Measurements from ENCODE around the gene IFNE.

The IFNE gene

DNA sequence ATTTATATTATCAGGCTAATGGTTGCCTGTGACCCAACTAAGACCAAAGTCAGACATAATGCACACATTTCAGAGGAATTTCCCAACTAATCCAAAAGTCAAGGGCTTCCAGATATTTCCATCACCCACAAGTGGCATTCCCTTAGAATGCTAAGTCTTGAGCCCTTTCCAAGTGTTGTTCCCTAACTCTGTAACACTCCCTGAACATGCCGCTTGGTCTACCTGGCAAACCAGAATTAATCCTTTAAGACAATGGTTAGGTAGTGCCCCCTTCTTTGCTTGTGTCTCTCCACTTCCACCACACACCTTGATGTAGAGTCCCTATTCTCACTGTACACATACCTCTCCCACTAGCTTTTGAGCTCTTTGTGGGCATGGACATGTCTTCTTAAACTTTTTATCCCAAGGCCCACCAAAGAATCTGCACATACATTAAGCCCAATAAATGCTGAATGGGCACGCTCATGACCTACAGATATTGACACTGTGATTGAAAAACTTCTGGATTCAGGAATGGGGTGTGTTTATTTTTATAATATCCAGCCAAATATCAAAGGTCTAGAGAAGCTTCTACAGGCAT lies 37.8 kb upstream of the IFNE start:
- no peaks in the 10 kb centered on the region for H3K36me3 ChIP-seq (ENCODE audit: control insufficient read depth, insufficient read depth, low read length)
- no peaks in the 10 kb centered on the region for H3K27me3 ChIP-seq (ENCODE audit: control insufficient read depth, insufficient read depth, low read length)
- H3K4me1 ChIP-seq (ENCODE audit: control insufficient read depth, insufficient read depth, low read length), result no peaks in the 10 kb centered on the region
- DNase-seq (ENCODE audit: low read depth, low spot score), result no peak
- H3K27ac ChIP-seq (ENCODE audit: low read length), result no peak overlapping the region
- WGBS (ENCODE audit: insufficient coverage, insufficient read length), result no CpG with 5 or more reads among the region's 2 CpGs
- no peaks in the 10 kb centered on the region for H3K9me3 ChIP-seq (ENCODE audit: control insufficient read depth, insufficient read depth, low read length)
- H3K4me3 ChIP-seq (ENCODE audit: low read length), result no peak overlapping the region

DNA sequence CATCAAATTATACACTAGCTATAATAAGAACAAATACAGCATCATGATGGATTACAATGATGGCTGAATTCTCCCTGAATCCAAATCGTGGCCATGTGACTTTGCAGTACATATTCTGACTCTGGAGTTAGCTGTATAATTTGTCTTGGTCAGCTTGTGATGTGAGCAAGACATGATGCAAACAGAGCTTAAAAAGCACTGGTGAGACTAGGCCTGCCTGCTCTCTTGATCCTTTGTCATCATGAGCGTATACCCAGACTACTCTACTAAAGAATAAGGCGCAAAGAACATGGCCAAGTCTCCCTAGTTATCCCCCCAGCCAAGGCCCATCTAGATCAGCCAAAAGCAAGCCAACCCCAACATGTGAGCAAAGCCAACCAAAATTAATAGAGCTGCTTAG lies 34.7 kb upstream of the IFNE start:
- WGBS (ENCODE audit: insufficient coverage, insufficient read length), result no CpG with 5 or more reads among the region's 3 CpGs
- Histone ChIP-seq H3K27me3 (ENCODE audit: control insufficient read depth, insufficient read depth, low read length) (no peaks in the 10 kb centered on the region), H3K27ac (ENCODE audit: low read length) (no peak overlapping the region), H3K4me3 (ENCODE audit: low read length) (no peak overlapping the region), H3K36me3 (ENCODE audit: control insufficient read depth, insufficient read depth, low read length) (no peaks in the 10 kb centered on the region), H3K9me3 (ENCODE audit: control insufficient read depth, insufficient read depth, low read length) (no peaks in the 10 kb centered on the region), H3K4me1 (ENCODE audit: control insufficient read depth, insufficient read depth, low read length) (no peaks in the 10 kb centered on the region)
- DNase-seq (ENCODE audit: low read depth, low spot score), result no peak

DNA sequence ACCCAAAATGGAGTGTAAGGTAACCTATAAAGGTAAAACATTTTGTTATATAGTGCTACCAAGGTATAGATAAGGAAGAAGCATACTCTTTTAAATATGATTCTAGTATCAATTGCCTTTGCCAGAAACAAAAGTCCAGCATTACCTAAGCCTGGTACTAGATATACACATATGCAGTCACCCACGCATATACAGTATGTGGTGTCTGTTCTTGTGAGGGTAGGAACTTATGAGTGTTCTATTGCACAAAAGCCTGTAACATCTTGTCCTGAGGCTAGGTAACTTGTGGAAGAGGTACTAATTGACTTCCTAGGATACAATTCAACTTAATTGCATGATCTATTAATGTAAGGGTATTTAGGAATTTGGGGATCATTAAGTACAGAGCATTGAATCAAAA lies 31.3 kb upstream of the IFNE start:
- no peak overlapping the region for H3K4me3 ChIP-seq (ENCODE audit: low read length)
- no peaks in the 10 kb centered on the region for H3K4me1 ChIP-seq (ENCODE audit: control insufficient read depth, insufficient read depth, low read length)
- no peaks in the 10 kb centered on the region for H3K27me3 ChIP-seq (ENCODE audit: control insufficient read depth, insufficient read depth, low read length)
- no peak for DNase-seq (ENCODE audit: low read depth, low spot score)
- no peak overlapping the region for H3K27ac ChIP-seq (ENCODE audit: low read length)
- no peaks in the 10 kb centered on the region for H3K9me3 ChIP-seq (ENCODE audit: control insufficient read depth, insufficient read depth, low read length)
- WGBS (ENCODE audit: insufficient coverage, insufficient read length), result no CpG with 5 or more reads among the region's 1 CpG
- H3K36me3 ChIP-seq (ENCODE audit: control insufficient read depth, insufficient read depth, low read length), result no peaks in the 10 kb centered on the region

DNA sequence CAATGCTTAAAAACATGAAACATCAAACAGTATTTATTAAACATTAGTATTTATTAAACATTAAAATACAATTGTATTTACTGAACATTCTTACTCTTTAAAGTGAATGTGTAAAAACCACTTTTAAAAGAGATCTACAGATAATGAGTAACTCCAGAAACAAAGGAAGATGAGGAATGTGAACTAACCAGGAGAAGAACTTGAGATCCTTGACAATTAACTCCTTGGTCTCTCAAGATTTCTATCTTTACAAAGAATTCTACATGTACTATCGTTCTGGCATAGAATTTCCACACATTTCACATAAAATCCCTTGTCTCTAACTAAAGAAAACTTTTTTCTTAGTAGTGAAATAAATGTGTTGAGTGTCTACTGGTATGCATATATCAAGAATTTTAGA lies 28.7 kb upstream of the IFNE start:
- Histone ChIP-seq H3K4me3 (ENCODE audit: low read length) (no peak overlapping the region), H3K9me3 (ENCODE audit: control insufficient read depth, insufficient read depth, low read length) (no peaks in the 10 kb centered on the region), H3K27me3 (ENCODE audit: control insufficient read depth, insufficient read depth, low read length) (no peaks in the 10 kb centered on the region), H3K27ac (ENCODE audit: low read length) (no peak overlapping the region), H3K4me1 (ENCODE audit: control insufficient read depth, insufficient read depth, low read length) (no peaks in the 10 kb centered on the region), H3K36me3 (ENCODE audit: control insufficient read depth, insufficient read depth, low read length) (no peaks in the 10 kb centered on the region)
- no CpG with 5 or more reads among the region's 1 CpG for WGBS (ENCODE audit: insufficient coverage, insufficient read length)
- no peak for DNase-seq (ENCODE audit: low read depth, low spot score)

DNA sequence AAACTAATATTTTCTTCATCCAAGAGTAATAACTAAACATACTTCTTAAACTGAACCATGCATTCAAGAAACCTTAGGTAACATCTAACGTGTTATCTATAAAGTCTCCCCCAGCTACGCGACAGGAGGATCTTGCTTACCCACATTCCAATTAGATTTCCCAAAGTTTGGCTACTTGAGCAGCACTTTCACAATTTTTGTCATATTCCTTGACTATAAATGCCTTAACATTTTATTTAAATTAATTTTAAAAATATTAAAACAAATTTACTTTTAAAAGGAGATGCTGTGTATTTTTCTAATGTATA lies 25.3 kb upstream of the IFNE start:
- Histone ChIP-seq H3K4me3 (ENCODE audit: low read length) (no peak overlapping the region), H3K27ac (ENCODE audit: low read length) (no peak overlapping the region), H3K4me1 (ENCODE audit: control insufficient read depth, insufficient read depth, low read length) (no peaks in the 10 kb centered on the region), H3K9me3 (ENCODE audit: control insufficient read depth, insufficient read depth, low read length) (no peaks in the 10 kb centered on the region), H3K36me3 (ENCODE audit: control insufficient read depth, insufficient read depth, low read length) (no peaks in the 10 kb centered on the region), H3K27me3 (ENCODE audit: control insufficient read depth, insufficient read depth, low read length) (no peaks in the 10 kb centered on the region)
- WGBS (ENCODE audit: insufficient coverage, insufficient read length), result no CpG with 5 or more reads among the region's 3 CpGs
- DNase-seq (ENCODE audit: low read depth, low spot score), result no peak

DNA sequence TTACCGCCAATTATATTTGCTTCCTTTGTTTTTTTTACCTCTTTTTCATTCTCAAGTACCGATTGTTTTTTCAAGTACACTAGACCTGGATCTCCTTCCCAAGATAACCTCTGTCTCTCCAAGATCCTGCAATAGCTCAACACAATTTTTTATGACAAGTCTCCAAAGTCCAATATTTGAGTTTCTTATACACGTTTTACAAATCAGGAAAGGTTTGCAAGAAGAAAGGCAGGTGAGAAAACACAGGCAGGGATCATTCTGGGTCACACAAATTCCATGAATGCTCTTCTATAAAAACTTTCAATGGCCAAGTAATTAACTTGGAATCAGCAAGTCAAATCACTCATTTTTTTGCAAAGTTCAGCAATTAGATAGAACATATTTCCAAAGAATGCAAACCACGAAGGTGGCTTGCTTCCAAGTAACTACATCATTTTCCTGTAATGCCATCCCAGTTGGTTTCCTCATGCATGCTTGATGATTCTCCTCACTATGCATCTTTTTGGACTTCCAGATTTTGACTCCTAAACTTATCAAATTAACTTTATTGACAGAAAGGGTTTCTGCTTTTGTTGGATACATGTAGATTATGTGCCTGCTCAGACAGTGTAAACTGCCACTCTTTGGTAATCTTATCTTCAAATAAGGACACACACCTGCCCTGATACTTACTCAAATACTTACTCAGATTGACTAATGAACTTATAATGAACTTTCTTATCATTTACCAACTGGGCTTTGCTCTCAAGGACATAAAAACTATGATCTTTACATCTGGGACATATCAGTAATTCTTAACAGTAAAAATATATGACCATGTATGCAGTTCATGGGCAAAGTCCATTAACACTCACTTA lies 24.7 kb upstream of the IFNE start:
- no peak for DNase-seq (ENCODE audit: low read depth, low spot score)
- no CpG with 5 or more reads among the region's 4 CpGs for WGBS (ENCODE audit: insufficient coverage, insufficient read length)

DNA sequence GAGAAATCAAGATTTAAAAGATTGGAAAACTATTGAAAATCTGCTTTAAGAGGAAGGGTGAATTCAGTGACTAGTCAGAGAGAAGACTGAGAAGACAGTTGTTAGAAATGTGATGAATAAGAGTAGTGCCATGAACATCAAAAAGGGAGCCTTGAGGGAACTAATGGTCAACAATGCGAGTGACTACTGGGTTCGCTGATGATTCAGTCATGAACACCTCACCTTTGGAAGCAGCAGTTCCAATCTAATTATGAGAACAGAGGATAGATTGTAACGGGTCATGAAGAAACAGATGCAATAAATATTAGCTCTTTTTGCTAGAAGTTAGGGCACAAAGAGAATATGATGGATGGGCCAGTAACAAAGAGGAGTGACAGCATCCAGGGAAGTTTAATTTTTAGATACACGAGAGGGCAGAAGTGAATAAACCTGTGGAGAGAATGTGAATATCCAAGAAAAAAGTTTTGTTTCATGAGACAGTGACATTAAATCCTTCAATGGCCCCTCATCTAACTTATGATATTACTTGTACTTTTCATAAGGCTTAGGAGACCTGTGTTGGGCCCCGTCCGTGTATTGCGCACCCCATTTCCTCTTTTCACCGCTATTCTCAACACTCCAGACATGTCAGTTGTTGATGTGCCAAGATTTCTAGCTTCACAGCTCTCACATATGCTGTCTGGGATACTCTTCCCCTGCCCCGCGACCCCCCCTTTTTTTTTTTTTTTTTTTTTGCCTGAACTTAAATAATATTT lies 23.5 kb upstream of the IFNE start:
- DNase-seq (ENCODE audit: low read depth, low spot score), result no peak
- Histone ChIP-seq H3K27me3 (ENCODE audit: control insufficient read depth, insufficient read depth, low read length) (no peaks in the 10 kb centered on the region), H3K9me3 (ENCODE audit: control insufficient read depth, insufficient read depth, low read length) (no peaks in the 10 kb centered on the region), H3K36me3 (ENCODE audit: control insufficient read depth, insufficient read depth, low read length) (no peaks in the 10 kb centered on the region), H3K4me1 (ENCODE audit: control insufficient read depth, insufficient read depth, low read length) (no peaks in the 10 kb centered on the region), H3K27ac (ENCODE audit: low read length) (no peak overlapping the region), H3K4me3 (ENCODE audit: low read length) (no peak overlapping the region)
- no CpG with 5 or more reads among the region's 10 CpGs for WGBS (ENCODE audit: insufficient coverage, insufficient read length)

More for the DNA sequence above, 24.7 kb upstream of the IFNE start:
- Histone ChIP-seq H3K27me3 (ENCODE audit: control insufficient read depth, insufficient read depth, low read length) (no peaks in the 10 kb centered on the region), H3K27ac (ENCODE audit: low read length) (no peak overlapping the region), H3K4me3 (ENCODE audit: low read length) (no peak overlapping the region), H3K4me1 (ENCODE audit: control insufficient read depth, insufficient read depth, low read length) (no peaks in the 10 kb centered on the region), H3K9me3 (ENCODE audit: control insufficient read depth, insufficient read depth, low read length) (no peaks in the 10 kb centered on the region), H3K36me3 (ENCODE audit: control insufficient read depth, insufficient read depth, low read length) (no peaks in the 10 kb centered on the region)

DNA sequence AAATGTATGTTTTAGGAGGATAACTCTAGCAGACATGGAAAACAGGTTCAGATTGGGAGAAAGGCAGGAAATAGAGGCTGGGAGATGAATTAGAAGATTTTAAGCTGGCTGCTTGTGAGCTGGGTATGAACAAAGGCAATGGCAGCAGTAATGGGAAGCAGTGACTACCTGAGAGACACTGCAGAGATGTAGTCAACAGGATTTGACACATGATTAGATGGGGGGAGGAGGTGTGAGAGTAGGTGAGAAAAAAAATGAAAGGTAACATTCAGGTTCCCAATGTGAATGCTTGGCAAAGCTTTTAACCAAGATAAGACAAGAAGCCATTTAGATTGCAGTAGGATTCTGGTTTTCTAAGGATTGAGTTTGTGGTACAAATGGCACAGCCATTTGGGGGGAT lies 22.8 kb upstream of the IFNE start:
- no peak for DNase-seq (ENCODE audit: low read depth, low spot score)
- Histone ChIP-seq H3K4me1 (ENCODE audit: control insufficient read depth, insufficient read depth, low read length) (no peaks in the 10 kb centered on the region), H3K36me3 (ENCODE audit: control insufficient read depth, insufficient read depth, low read length) (no peaks in the 10 kb centered on the region), H3K27me3 (ENCODE audit: control insufficient read depth, insufficient read depth, low read length) (no peaks in the 10 kb centered on the region), H3K4me3 (ENCODE audit: low read length) (no peak overlapping the region), H3K9me3 (ENCODE audit: control insufficient read depth, insufficient read depth, low read length) (no peaks in the 10 kb centered on the region), H3K27ac (ENCODE audit: low read length) (no peak overlapping the region)

DNA sequence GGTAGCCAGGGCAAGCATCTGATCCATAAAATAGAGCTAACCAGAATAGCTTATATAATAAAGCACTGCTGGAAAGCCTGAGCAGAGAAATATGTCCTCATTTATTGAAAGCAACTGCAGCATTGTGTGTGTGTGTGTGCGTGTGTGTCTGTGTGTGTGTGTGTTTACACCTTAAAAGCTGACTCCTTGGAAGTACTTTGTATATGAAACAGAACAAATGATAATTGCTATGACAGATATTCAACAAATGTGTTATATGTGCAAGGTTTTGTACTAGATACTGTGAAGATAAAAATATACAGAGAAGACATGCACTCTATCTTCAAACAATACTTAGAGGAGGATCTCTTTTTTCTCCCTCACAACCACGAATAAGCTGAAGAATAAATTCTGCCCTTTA lies 22.0 kb upstream of the IFNE start:
- Histone ChIP-seq H3K27ac (ENCODE audit: low read length) (no peak overlapping the region), H3K9me3 (ENCODE audit: control insufficient read depth, insufficient read depth, low read length) (no peaks in the 10 kb centered on the region), H3K27me3 (ENCODE audit: control insufficient read depth, insufficient read depth, low read length) (no peaks in the 10 kb centered on the region), H3K4me3 (ENCODE audit: low read length) (no peak overlapping the region), H3K36me3 (ENCODE audit: control insufficient read depth, insufficient read depth, low read length) (no peaks in the 10 kb centered on the region), H3K4me1 (ENCODE audit: control insufficient read depth, insufficient read depth, low read length) (no peaks in the 10 kb centered on the region)
- WGBS (ENCODE audit: insufficient coverage, insufficient read length), result no CpG with 5 or more reads among the region's 2 CpGs
- DNase-seq (ENCODE audit: low read depth, low spot score), result no peak

DNA sequence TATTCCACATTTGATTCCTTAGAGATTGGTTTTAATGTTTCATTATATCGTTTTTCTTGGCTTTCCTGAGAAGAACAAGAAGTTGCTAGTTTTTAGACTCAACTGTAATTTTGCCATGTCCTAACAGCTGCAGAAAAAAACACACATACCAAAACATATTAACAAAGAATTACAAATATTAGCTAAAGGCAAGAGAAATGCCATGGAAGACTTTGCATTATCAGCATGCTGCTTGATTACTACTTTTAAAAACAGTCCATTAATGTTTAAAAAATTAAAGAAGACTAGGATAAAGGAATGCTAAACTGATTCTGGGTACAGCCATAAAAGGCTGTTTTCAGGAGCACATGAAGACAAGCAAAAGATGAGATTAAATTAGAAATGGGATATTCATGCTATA lies 20.5 kb upstream of the IFNE start:
- Histone ChIP-seq H3K27ac (ENCODE audit: low read length) (no peak overlapping the region), H3K27me3 (ENCODE audit: control insufficient read depth, insufficient read depth, low read length) (no peaks in the 10 kb centered on the region), H3K9me3 (ENCODE audit: control insufficient read depth, insufficient read depth, low read length) (no peaks in the 10 kb centered on the region), H3K4me1 (ENCODE audit: control insufficient read depth, insufficient read depth, low read length) (no peaks in the 10 kb centered on the region), H3K4me3 (ENCODE audit: low read length) (no peak overlapping the region), H3K36me3 (ENCODE audit: control insufficient read depth, insufficient read depth, low read length) (no peaks in the 10 kb centered on the region)
- WGBS (ENCODE audit: insufficient coverage, insufficient read length), result no CpG with 5 or more reads among the region's 1 CpG
- DNase-seq (ENCODE audit: low read depth, low spot score), result no peak

All from iPS DF 6.9 (cell line).